Esophagus squamous epithelium (tissue), 4 donors: ENCODE measurements around the gene TSHR.

ENCODE experiments used
- CTCF ChIP-seq, 6 experiments: fragments of 450-650 bp in 4 of 6; fragments of 200-600 bp in 2 of 6; sonication (generic) in 2 of 6; IDR thresholded peaks; one replicate each; pipeline ENCODE4 v1.5.1; 2016 to 2019; ENCODE audit warnings: antibody characterized with exemption in 6 of 6, mild to moderate bottlenecking in 4 of 6, moderate library complexity in 4 of 6
- POLR2A ChIP-seq, 4 donors: fragments of 450-650 bp; IDR thresholded peaks; one replicate each; pipeline ENCODE4 v1.6.1; 2017; ENCODE audit warnings: antibody characterized with exemption in 4 of 4, mild to moderate bottlenecking in 4 of 4, moderate library complexity in 3 of 4

GRCh38 chr14:81164167-81164774 is 208.8 kb downstream of the TSHR start:
- TF ChIP-seq CTCF (IDR thresholded peaks at IDR 0.05), result peak in 5 of 6 experiments; percentile 23 to 65 (median 45)
- no peak for TF ChIP-seq POLR2A (IDR thresholded peaks at IDR 0.05)
